ENCODE data around the gene ADAMTSL2.

Gene ADAMTSL2

GRCh38 chr9:133518706-133519449 lies 15.6 kb upstream of the ADAMTSL2 start:
- no peak for DNase-seq

- no peak for DNase-seq
Measured at GRCh38 chr9:133519693-133520092, 14.8 kb upstream of the ADAMTSL2 start.

GRCh38 chr9:133520121-133520835 lies 14.2 kb upstream of the ADAMTSL2 start:
- no peak for DNase-seq

GRCh38 chr9:133521122-133522072 lies 13.1 kb upstream of the ADAMTSL2 start:
- DNase-seq = no peak

- DNase-seq = no peak
Measured at GRCh38 chr9:133522073-133522910, 12.2 kb upstream of the ADAMTSL2 start.

- DNase-seq = no peak
Measured at GRCh38 chr9:133523106-133523505, 11.4 kb upstream of the ADAMTSL2 start.

- DNase-seq = no peak
Measured at GRCh38 chr9:133524146-133524545, 10.4 kb upstream of the ADAMTSL2 start.

GRCh38 chr9:133524679-133525228 lies 9.8 kb upstream of the ADAMTSL2 start, which contains the start of gene MYMK:
MYMK (minus strand) TSS chr9:133524959; CDS start chr9:133524844, 115 bp downstream.
- no peak for DNase-seq

- DNase-seq = no peak
Measured at GRCh38 chr9:133525677-133526076, 8.8 kb upstream of the ADAMTSL2 start.

GRCh38 chr9:133526721-133527321 lies 7.7 kb upstream of the ADAMTSL2 start:
- no peak for DNase-seq

- no peak for DNase-seq
Measured at GRCh38 chr9:133527444-133527920, 7.0 kb upstream of the ADAMTSL2 start.

GRCh38 chr9:133528001-133528875 lies 6.3 kb upstream of the ADAMTSL2 start:
- no peak for DNase-seq

- no peak for DNase-seq
Measured at GRCh38 chr9:133528876-133529241, 5.6 kb upstream of the ADAMTSL2 start.

- no peak for DNase-seq
Measured at GRCh38 chr9:133529457-133529856, 5.0 kb upstream of the ADAMTSL2 start.

- no peak for DNase-seq
Measured at GRCh38 chr9:133529874-133530273, 4.6 kb upstream of the ADAMTSL2 start.

GRCh38 chr9:133531293-133531692 lies 3.2 kb upstream of the ADAMTSL2 start:
- DNase-seq = no peak

GRCh38 chr9:133532937-133533668 lies 1.4 kb upstream of the ADAMTSL2 start:
- DNase-seq = peak in 1 of 2 experiments; percentile 11

- no peak for DNase-seq
Measured at GRCh38 chr9:133533857-133534256, 647 bp upstream of the ADAMTSL2 start.

- DNase-seq = no peak
Measured at GRCh38 chr9:133535306-133535877, 888 bp downstream of the ADAMTSL2 start.
